ENCODE results near the gene CCDC34. TPM values are rescaled to one million over a fixed set of nuclear protein-coding genes. Genes with fewer than 3 reads are reported as not detected.

CCDC34 gene
- total RNA-seq, 2 experiments from 2014 or later = 1.3 to 1.6 TPM

- Mint-ChIP-seq H3K27me3 (no peaks in the 10 kb centered on the region), H3K36me3 (ENCODE audit: low read depth) (no peaks in the 10 kb centered on the region), H3K9me3 (no peaks in the 10 kb centered on the region), H3K4me3 (no peak overlapping the region), H3K27ac (no peak overlapping the region), H3K4me1 (ENCODE audit: low read depth) (peaks cover 12% of the 10 kb centered on the region)
- H3K4me3 ChIP-seq (ENCODE audit: low read length) = no peak overlapping the region
- no peak overlapping the region for H3K27ac ChIP-seq (ENCODE audit: low read depth in 1 of 2, low read length in 2 of 2)
- no peaks in the 10 kb centered on the region for H3K9me3 ChIP-seq (ENCODE audit: control insufficient read depth in 1 of 2, insufficient read depth in 1 of 2, low read length in 2 of 2)
- ChIA-PET CTCF (no interaction called here), POLR2A (no interaction called here)
- no peaks in the 10 kb centered on the region for H3K36me3 ChIP-seq (ENCODE audit: insufficient read depth, low read length)
- peaks cover 1% of the 10 kb centered on the region for H3K4me1 ChIP-seq (ENCODE audit: insufficient read depth, low read length)
- ATAC-seq (ENCODE audit: poor library complexity) (no peak), DNase-seq (no peak)
- TF ChIP-seq, protein P1, sequence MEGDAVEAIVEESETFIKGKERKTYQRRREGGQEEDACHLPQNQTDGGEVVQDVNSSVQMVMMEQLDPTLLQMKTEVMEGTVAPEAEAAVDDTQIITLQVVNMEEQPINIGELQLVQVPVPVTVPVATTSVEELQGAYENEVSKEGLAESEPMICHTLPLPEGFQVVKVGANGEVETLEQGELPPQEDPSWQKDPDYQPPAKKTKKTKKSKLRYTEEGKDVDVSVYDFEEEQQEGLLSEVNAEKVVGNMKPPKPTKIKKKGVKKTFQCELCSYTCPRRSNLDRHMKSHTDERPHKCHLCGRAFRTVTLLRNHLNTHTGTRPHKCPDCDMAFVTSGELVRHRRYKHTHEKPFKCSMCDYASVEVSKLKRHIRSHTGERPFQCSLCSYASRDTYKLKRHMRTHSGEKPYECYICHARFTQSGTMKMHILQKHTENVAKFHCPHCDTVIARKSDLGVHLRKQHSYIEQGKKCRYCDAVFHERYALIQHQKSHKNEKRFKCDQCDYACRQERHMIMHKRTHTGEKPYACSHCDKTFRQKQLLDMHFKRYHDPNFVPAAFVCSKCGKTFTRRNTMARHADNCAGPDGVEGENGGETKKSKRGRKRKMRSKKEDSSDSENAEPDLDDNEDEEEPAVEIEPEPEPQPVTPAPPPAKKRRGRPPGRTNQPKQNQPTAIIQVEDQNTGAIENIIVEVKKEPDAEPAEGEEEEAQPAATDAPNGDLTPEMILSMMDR (IDR thresholded peaks at IDR 0.05) = no peak
- intact Hi-C loops (cut with DNase I, micrococcal nuclease) = no loop called here
- no peaks in the 10 kb centered on the region for H3K27me3 ChIP-seq (ENCODE audit: control insufficient read depth in 1 of 2, insufficient read depth in 2 of 2, low read length in 2 of 2)
Measured at GRCh38 chr11:27357250-27357649, 5.8 kb downstream of the CCDC34 start.

GRCh38 chr11:27356624-27357222, 6.3 kb downstream of the CCDC34 start:
- Mint-ChIP-seq H3K27me3 (no peaks in the 10 kb centered on the region), H3K9me3 (no peaks in the 10 kb centered on the region), H3K4me3 (no peak overlapping the region), H3K36me3 (ENCODE audit: low read depth) (no peaks in the 10 kb centered on the region), H3K27ac (no peak overlapping the region), H3K4me1 (ENCODE audit: low read depth) (peaks cover 7% of the 10 kb centered on the region)
- no peak overlapping the region for H3K4me3 ChIP-seq (ENCODE audit: low read length)
- ChIA-PET POLR2A (no interaction called here), CTCF (no interaction called here)
- H3K9me3 ChIP-seq (ENCODE audit: control insufficient read depth in 1 of 2, insufficient read depth in 1 of 2, low read length in 2 of 2) = no peaks in the 10 kb centered on the region
- H3K36me3 ChIP-seq (ENCODE audit: insufficient read depth, low read length) = no peaks in the 10 kb centered on the region
- TF ChIP-seq, protein P1 (IDR thresholded peaks at IDR 0.05) = no peak
- H3K4me1 ChIP-seq (ENCODE audit: insufficient read depth, low read length) = no peaks in the 10 kb centered on the region
- H3K27ac ChIP-seq (ENCODE audit: low read depth in 1 of 2, low read length in 2 of 2) = no peak overlapping the region
- intact Hi-C loops (cut with DNase I, micrococcal nuclease) = no loop called here
- ATAC-seq (ENCODE audit: poor library complexity) = no peak
- no peaks in the 10 kb centered on the region for H3K27me3 ChIP-seq (ENCODE audit: control insufficient read depth in 1 of 2, insufficient read depth in 2 of 2, low read length in 2 of 2)
- no peak for DNase-seq

DNA sequence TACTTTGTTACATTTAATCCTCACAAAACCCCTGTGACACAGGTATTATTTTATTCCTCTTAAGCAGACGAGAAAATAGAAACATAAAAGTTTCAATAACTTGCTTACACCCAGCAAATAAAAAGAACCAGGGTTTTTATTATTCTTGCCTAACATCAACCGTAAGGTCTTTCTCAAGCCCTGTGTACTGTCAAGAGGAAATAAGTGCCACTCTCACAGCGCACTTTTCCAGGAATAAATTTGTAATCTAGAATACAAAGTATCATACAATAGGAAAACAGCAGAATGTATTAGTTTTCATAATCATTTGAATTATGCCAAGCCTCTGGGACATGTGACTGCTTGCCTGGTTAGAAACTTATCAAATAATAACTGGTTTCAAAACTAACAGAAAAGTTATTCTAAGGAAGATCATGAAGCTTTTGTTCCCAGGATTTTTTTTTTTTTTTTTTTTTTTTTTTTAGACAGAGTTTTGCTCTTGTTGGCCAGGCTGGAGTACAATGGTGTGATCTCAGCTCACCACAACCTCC, 7.4 kb downstream of the CCDC34 start:
- DNase-seq = no peak
- intact Hi-C loops (cut with DNase I, micrococcal nuclease) = no loop called here
- Mint-ChIP-seq H3K27ac (no peak overlapping the region), H3K4me3 (no peak overlapping the region), H3K4me1 (ENCODE audit: low read depth) (no peaks in the 10 kb centered on the region), H3K36me3 (ENCODE audit: low read depth) (no peaks in the 10 kb centered on the region), H3K27me3 (no peaks in the 10 kb centered on the region), H3K9me3 (no peaks in the 10 kb centered on the region)
- Histone ChIP-seq H3K27me3 (ENCODE audit: control insufficient read depth in 1 of 2, insufficient read depth in 2 of 2, low read length in 2 of 2) (no peaks in the 10 kb centered on the region), H3K4me1 (ENCODE audit: insufficient read depth, low read length) (no peaks in the 10 kb centered on the region), H3K36me3 (ENCODE audit: insufficient read depth, low read length) (no peaks in the 10 kb centered on the region), H3K4me3 (ENCODE audit: low read length) (no peak overlapping the region), H3K9me3 (ENCODE audit: control insufficient read depth in 1 of 2, insufficient read depth in 1 of 2, low read length in 2 of 2) (no peaks in the 10 kb centered on the region), H3K27ac (ENCODE audit: low read depth in 1 of 2, low read length in 2 of 2) (no peak overlapping the region)
- ChIA-PET CTCF (interaction anchor here (1.3 kb wide), 1 partner anchor 130 kb away, joined by 3 read pairs; no protein-coding TSS in a partner anchor), POLR2A (no interaction called here)
- ATAC-seq (ENCODE audit: poor library complexity) = no peak
- TF ChIP-seq, protein P1 (IDR thresholded peaks at IDR 0.05) = no peak
